Naive thymus-derived CD4-positive, alpha-beta T cell (primary cell): ENCODE results near the gene FNDC10. TPM values are rescaled to one million over a fixed set of nuclear protein-coding genes. Genes with fewer than 3 reads are reported as not detected.

ENCODE experiments used
- ATAC-seq: fragments of 150-1000 bp; cut with Tn5 transposase; 2 replicates; pipeline ENCODE4 v1.10.0; 2021; ENCODE audit warnings: mild to moderate bottlenecking, moderate library complexity
- CTCF ChIA-PET: fragments of 350-600 bp; sonication (Branson Sonifier 250); formaldehyde crosslinking; loops from one replicate; lab custom pipeline; 2021; ENCODE audit warnings: antibody characterized with exemption; lab: Charles Lee
- POLR2A ChIA-PET: fragments of 350-600 bp; sonication (Branson Sonifier 250); formaldehyde crosslinking; loops from one replicate; lab custom pipeline; 2021; ENCODE audit warnings: antibody characterized with exemption, inconsistent platforms; lab: Charles Lee
- DNase-seq, 9 donors: peaks; one replicate each; pipeline versions ENCODE4 v3.0.0 to v3.0.0-alpha.2; 2020 to 2022; ENCODE audit warnings: mixed read lengths in 1 of 9
- H3K27ac ChIP-seq: one replicate; pipeline ENCODE4 v1.7.0; 2013; ENCODE audit warnings: mild to moderate bottlenecking, low read depth, low read length, moderate library complexity
- H3K27me3 ChIP-seq, 2 donors: one replicate each; pipeline ENCODE4 v1.7.0; 2013; ENCODE audit warnings: low read length in 2 of 2, mild to moderate bottlenecking in 2 of 2, moderate library complexity in 2 of 2; ENCODE audit not compliant: control insufficient read depth in 2 of 2, insufficient read depth in 2 of 2
- H3K36me3 ChIP-seq, 3 experiments: 1 replicate in 2 of 3; 2 replicates in 1 of 3; pipeline ENCODE4 v1.7.0; 2013; ENCODE audit warnings: low read length in 3 of 3, mild to moderate bottlenecking in 3 of 3, moderate library complexity in 1 of 3; ENCODE audit not compliant: insufficient read depth in 3 of 3, control insufficient read depth in 2 of 3
- H3K4me1 ChIP-seq, 2 donors: one replicate each; pipeline ENCODE4 v1.7.0; 2013; ENCODE audit warnings: low read length in 2 of 2, mild to moderate bottlenecking in 2 of 2, moderate library complexity in 1 of 2; ENCODE audit not compliant: control insufficient read depth in 2 of 2, insufficient read depth in 2 of 2
- H3K4me3 ChIP-seq: 2 replicates; pipeline ENCODE4 v1.7.0; 2013; ENCODE audit warnings: mild to moderate bottlenecking, low read length
- H3K9me3 ChIP-seq, 3 experiments: 1 replicate in 2 of 3; 2 replicates in 1 of 3; pipeline ENCODE4 v1.7.0; 2013; ENCODE audit warnings: low read length in 3 of 3; ENCODE audit not compliant: control insufficient read depth in 2 of 3
- H3K27ac Mint-ChIP-seq, 9 donors: one replicate each; pipeline ENCODE4 v1.8.0; 2020 to 2022; ENCODE audit warnings: mixed read lengths in 9 of 9, mild to moderate bottlenecking in 8 of 9, moderate library complexity in 5 of 9, inconsistent platforms in 2 of 9
- H3K27me3 Mint-ChIP-seq, 5 donors: one replicate each; pipeline ENCODE4 v1.8.0; 2021 to 2022; ENCODE audit warnings: mixed read lengths in 5 of 5, mild to moderate bottlenecking in 1 of 5
- H3K36me3 Mint-ChIP-seq, 5 donors: one replicate each; pipeline ENCODE4 v1.8.0; 2020 to 2022; ENCODE audit warnings: mixed read lengths in 5 of 5, mild to moderate bottlenecking in 3 of 5, inconsistent platforms in 1 of 5
- H3K4me1 Mint-ChIP-seq, 7 donors: one replicate each; pipeline ENCODE4 v1.8.0; 2020 to 2022; ENCODE audit warnings: mixed read lengths in 7 of 7, mild to moderate bottlenecking in 3 of 7, inconsistent platforms in 1 of 7
- H3K4me3 Mint-ChIP-seq, 10 donors: one replicate each; pipeline ENCODE4 v1.8.0; 2020 to 2022; ENCODE audit warnings: mild to moderate bottlenecking in 10 of 10, mixed read lengths in 10 of 10, moderate library complexity in 6 of 10, inconsistent platforms in 2 of 10
- H3K9me3 Mint-ChIP-seq, 11 donors: one replicate each; pipeline ENCODE4 v1.8.0; 2020 to 2022; ENCODE audit warnings: mixed read lengths in 11 of 11, mild to moderate bottlenecking in 4 of 11, inconsistent platforms in 1 of 11, moderate library complexity in 1 of 11
- intact Hi-C, 2 donors: fragments of 100-400 bp; cut with micrococcal nuclease; formaldehyde crosslinking; loops; one replicate each; pipeline ENCODE4 v1.15.1; 2023
- polyA plus RNA-seq, 2 donors: library from polyadenylated mRNA; unstranded; fragments of 300-500 nt; fragmentation: Illumina TruSeq; gene quantifications; one replicate each; pipeline ENCODE4 v1.2.3, GENCODE V29; 2021
- total RNA-seq, 6 experiments: library from RNA in 5 of 6; stranded (reverse) in 5 of 6; gene quantifications; 1 replicate in 5 of 6; 2 replicates in 1 of 6; pipeline ENCODE4 v1.2.3 and lab custom pipeline; 2021 to 2026

FNDC10 gene
- total and polyA plus RNA-seq, 7 experiments from 2014 or later, result 1.3 to 10.7 (median 3.2) TPM

DNA sequence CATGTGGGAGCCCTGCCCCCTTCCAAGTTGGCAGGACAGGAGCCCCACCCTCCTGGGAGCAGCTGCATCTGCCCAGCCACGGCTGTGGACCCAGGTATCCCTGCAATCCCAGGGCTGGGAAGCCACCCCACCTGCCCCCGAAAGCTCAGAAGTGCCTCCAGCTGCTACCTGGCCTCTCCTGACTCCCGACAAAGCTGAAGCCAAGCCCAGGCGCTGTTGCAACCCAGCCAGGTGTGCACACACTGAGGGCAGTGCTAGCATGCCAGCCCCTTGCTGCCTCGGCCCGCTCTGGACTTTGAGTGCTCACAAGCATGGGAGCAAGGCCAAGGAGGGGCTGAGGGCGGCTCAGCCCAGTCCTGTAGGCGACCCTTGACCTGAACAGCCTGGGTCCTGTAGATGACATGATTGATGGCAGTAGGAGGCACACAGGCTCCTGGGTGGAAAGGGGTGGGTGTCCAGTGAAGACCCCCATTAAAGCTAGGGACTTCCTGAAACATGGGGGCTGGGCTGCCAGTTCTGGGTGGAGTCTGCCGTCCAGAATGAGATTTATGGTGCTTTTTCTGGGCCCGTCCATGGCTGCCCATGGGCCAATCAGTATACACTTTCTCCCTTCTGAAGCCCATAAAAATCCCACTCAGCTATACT is 22.4 kb downstream of the FNDC10 start:
- Histone ChIP-seq H3K9me3 (no peaks in the 10 kb centered on the region), H3K27ac (no peak overlapping the region), H3K36me3 (peaks cover 0 to 10% (median 0%) of the 10 kb centered on the region in 3 experiments), H3K4me1 (peaks cover 11 to 13% of the 10 kb centered on the region in 2 donors), H3K27me3 (no peaks in the 10 kb centered on the region), H3K4me3 (no peak overlapping the region)
- DNase-seq, result no peak
- Mint-ChIP-seq H3K9me3 (peaks cover 0 to 6% (median 0%) of the 10 kb centered on the region in 11 donors), H3K27me3 (peaks cover 0 to 11% (median 6%) of the 10 kb centered on the region in 5 donors), H3K4me1 (peaks cover 11 to 26% (median 20%) of the 10 kb centered on the region in 7 donors), H3K27ac (peak overlapping the region in 2 of 9 donors; percentile 57 to 100), H3K4me3 (no peak overlapping the region), H3K36me3 (peaks cover 0 to 4% (median 0%) of the 10 kb centered on the region in 5 donors)
- intact Hi-C loops, result no loop called here
- CTCF ChIA-PET, result no interaction called here
- POLR2A ChIA-PET, result interaction anchor here (0.6 to 4.9 kb wide), 6 partner anchors 15 to 164 kb away, joined by 3 to 37 read pairs (median 4); partner anchors contain the start of gene MIB2
- ATAC-seq, result no peak

DNA sequence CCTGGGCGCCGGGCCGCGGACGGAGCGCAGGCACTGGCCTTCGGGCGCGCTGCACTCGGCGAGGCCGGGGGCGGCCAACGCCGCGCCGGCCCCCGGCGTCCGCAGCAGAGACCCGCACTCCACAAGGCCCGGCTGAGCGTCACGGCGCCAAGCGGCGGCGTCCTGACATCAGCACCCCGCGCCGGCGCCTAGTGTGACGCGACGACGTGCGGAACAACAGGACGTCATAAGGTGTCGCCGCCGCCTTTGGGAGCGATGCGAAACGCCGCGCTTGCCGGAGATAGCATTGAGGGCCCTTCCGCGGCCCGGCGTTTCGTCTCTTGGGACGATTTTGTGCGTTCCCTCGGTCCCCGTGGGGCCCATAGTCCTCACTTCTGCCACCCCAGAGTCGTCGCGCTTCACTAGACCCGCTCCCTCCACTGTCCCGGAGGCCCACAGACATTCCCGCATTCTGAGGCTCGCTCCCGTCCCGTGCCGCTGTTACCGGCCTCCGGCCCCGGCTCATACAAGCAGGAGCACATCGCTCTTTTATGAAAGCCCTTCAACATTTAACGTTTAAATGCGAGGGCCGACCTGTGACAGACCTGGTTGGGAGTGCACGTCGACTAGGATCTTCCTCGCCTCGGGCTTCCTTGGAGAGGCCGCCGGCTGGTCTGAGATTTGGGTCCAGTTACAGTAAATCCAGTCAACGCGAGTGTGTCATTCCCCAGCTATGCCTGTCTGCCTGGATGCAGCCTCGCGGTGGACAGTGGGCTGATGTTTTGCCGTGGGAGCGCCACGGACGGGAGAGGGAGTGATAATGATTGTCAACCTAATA is 25.0 kb downstream of the FNDC10 start, which contains the start of gene SSU72:
TSS of gene SSU72 (minus strand) at position 143 of the 817 bp plus-strand sequence. CDS start 306 bp downstream, outside the sequence.
- intact Hi-C loops, result loop anchor here (1.0 to 2.0 kb wide), 8 partner anchors 24 to 176 kb away; partner anchors contain the start of genes ATAD3A (in 2 of the 2), MIB2 (in 2 of the 2), CCNL2 (in 1 of the 2) and CDK11B (in 1 of the 2)
- Histone ChIP-seq H3K4me1 (peaks cover 22 to 26% of the 10 kb centered on the region in 2 donors), H3K4me3 (peak within 1 kb of the TSS; percentile 93), H3K36me3 (peaks cover 0 to 17% (median 0%) of the 10 kb centered on the region in 3 experiments), H3K27ac (peak within 1 kb of the TSS; percentile 98), H3K27me3 (no peaks in the 10 kb centered on the region), H3K9me3 (no peaks in the 10 kb centered on the region)
- Mint-ChIP-seq H3K27ac (peak within 1 kb of the TSS; percentile 98 to 100 (median 99)), H3K9me3 (peaks cover 0 to 6% (median 0%) of the 10 kb centered on the region in 11 donors), H3K4me1 (peaks cover 21 to 42% (median 31%) of the 10 kb centered on the region in 7 donors), H3K4me3 (peak within 1 kb of the TSS; percentile 97 to 99 (median 98)), H3K36me3 (peaks cover 0 to 12% (median 5%) of the 10 kb centered on the region in 5 donors), H3K27me3 (peaks cover 0 to 2% (median 0%) of the 10 kb centered on the region in 5 donors)
- CTCF ChIA-PET, result no interaction called here
- DNase-seq (peak; percentile 90 to 97 (median 93)), ATAC-seq (peak; percentile 94)
- POLR2A ChIA-PET, result interaction anchor here (0.7 to 4.9 kb wide), 5 partner anchors 33 to 71 kb away, joined by 3 to 42 read pairs (median 3); partner anchors contain the start of gene MIB2

DNA sequence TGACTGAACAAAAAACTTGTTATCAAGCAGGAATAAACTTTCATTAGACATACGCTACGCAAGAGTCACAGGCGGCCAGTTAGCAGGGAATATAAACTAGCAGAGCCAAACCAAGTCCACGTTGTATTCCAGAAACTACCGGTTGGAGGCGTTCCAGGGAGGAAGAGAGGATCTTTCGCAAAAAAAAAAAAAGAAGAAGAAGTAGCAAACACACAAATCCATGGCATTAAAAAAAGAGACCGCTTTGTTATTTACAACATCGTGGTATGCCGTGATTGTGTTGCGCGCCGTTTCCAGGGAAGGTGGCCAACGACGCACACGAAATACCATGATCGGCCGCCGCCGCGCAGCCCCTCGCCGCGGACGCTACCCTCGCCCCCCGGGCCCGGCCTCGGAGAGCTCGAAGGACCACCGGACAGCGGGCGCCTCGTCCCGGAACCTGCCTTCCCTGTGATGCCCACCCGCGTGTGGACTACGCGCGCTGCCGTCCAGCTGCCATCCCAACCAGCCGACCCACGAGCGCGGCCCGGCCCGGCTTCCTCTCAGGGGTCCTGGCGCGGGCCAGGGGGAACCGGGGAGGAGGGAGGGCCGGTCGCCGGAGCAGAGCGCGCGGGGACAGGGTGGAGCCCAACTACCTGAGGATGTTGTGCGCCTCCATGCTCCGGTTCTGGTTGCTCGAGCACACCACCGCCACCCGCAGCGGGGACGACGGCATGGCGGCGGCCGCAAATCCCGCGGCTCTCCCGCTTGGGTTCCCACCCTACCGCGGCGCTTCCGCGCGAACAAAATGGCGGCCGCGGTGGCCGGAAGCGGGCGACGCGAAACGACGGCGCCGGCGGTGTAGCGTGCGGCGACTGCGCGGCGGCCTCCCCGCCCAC is 25.9 kb downstream of the FNDC10 start:
- peak overlapping the region; percentile 98 for H3K27ac ChIP-seq
- Mint-ChIP-seq H3K27ac (peak overlapping the region; percentile 97 to 100 (median 99)), H3K4me1 (peaks cover 25 to 50% (median 39%) of the 10 kb centered on the region in 7 donors), H3K9me3 (peaks cover 0 to 6% (median 0%) of the 10 kb centered on the region in 11 donors), H3K27me3 (peaks cover 0 to 2% (median 0%) of the 10 kb centered on the region in 5 donors), H3K4me3 (peak overlapping the region; percentile 86 to 99 (median 98)), H3K36me3 (peaks cover 0 to 12% (median 5%) of the 10 kb centered on the region in 5 donors)
- ChIA-PET POLR2A (interaction anchor here (1.0 to 3.8 kb wide), 4 partner anchors 34 to 70 kb away, joined by 3 to 42 read pairs (median 4); partner anchors contain the start of gene MIB2), CTCF (no interaction called here)
- peaks cover 0 to 17% (median 0%) of the 10 kb centered on the region in 3 experiments for H3K36me3 ChIP-seq
- no peaks in the 10 kb centered on the region for H3K9me3 ChIP-seq
- DNase-seq (peak in 3 of 9 donors; percentile 20 to 84 (median 75)), ATAC-seq (peak; percentile 83)
- H3K4me3 ChIP-seq, result peak overlapping the region; percentile 93
- H3K4me1 ChIP-seq, result peaks cover 24 to 31% of the 10 kb centered on the region in 2 donors
- intact Hi-C loops, result loop anchor here (1.0 to 2.0 kb wide), 7 partner anchors 41 to 175 kb away; partner anchors contain the start of genes ATAD3A (in 2 of the 2), MIB2 (in 2 of the 2), CCNL2 (in 1 of the 2) and CDK11B (in 1 of the 2)
- no peaks in the 10 kb centered on the region for H3K27me3 ChIP-seq

DNA sequence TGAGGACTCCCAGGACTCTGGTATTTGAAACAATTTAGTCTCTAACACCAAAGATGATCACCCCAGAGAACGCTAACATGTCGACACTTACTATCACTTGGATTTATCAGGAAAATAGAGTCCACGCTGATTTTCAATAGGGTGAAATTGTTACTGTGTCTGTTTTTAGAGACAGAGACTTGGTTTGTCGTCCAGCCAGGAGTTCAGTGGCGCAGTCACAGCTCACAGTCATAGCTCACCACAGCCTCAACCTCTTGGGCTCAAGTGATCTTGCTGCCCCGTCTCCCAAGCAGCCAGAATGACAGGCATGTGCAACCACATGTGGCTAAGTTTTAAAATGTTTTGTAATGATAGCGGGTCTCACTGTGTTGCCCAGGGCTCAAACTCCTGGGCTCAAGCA is 30.6 kb downstream of the FNDC10 start:
- H3K27ac ChIP-seq, result peak overlapping the region; percentile 47
- H3K4me1 ChIP-seq, result peaks cover 31 to 34% of the 10 kb centered on the region in 2 donors

DNA sequence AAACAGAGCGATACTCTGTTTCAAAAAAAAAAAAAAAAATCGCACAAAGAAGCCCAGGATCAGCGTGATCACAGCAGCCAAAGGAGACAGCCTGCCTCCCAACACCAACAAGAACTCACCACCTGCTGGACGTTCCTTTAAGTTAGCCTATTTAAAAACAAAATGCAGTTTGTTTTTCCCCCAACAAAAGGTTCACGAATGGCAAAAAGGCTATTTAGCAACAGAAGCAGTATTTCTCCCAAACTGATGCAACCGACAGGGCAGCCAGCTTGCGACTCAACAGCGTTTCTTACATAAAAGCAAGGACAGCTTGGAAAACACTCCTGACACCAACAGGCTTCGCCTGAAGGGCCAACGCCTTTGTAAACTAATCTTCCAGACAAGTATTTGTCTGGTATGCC is 32.0 kb downstream of the FNDC10 start:
- ATAC-seq, result no peak
- DNase-seq, result no peak
- ChIA-PET POLR2A (interaction anchor here (0.7 kb wide), 1 partner anchor 137 kb away, joined by 4 read pairs; no protein-coding TSS in a partner anchor), CTCF (no interaction called here)
- Mint-ChIP-seq H3K4me3 (peak overlapping the region in 1 of 10 donors; percentile 49), H3K27ac (peak overlapping the region in 2 of 9 donors; percentile 41 to 75), H3K4me1 (peaks cover 19 to 66% (median 48%) of the 10 kb centered on the region in 7 donors), H3K9me3 (no peaks in the 10 kb centered on the region), H3K27me3 (no peaks in the 10 kb centered on the region), H3K36me3 (peaks cover 4 to 32% (median 23%) of the 10 kb centered on the region in 5 donors)
- peaks cover 27 to 29% of the 10 kb centered on the region in 2 donors for H3K4me1 ChIP-seq
- no peaks in the 10 kb centered on the region for H3K27me3 ChIP-seq
- H3K27ac ChIP-seq, result no peak overlapping the region
- intact Hi-C loops, result no loop called here
- H3K36me3 ChIP-seq, result peaks cover 2 to 46% (median 10%) of the 10 kb centered on the region in 3 experiments
- H3K9me3 ChIP-seq, result no peaks in the 10 kb centered on the region
- no peak overlapping the region for H3K4me3 ChIP-seq

More for the DNA sequence above, 30.6 kb downstream of the FNDC10 start:
- POLR2A ChIA-PET, result no interaction called here
- Mint-ChIP-seq H3K4me1 (peaks cover 25 to 71% (median 49%) of the 10 kb centered on the region in 7 donors), H3K36me3 (peaks cover 4 to 23% (median 20%) of the 10 kb centered on the region in 5 donors), H3K9me3 (peaks cover 0 to 4% (median 0%) of the 10 kb centered on the region in 11 donors), H3K4me3 (peak overlapping the region in 8 of 10 donors; percentile 4 to 63 (median 35)), H3K27me3 (peaks cover 0 to 2% (median 0%) of the 10 kb centered on the region in 5 donors), H3K27ac (peak overlapping the region in 3 of 9 donors; percentile 17 to 76 (median 59))
- intact Hi-C loops, result no loop called here
- Histone ChIP-seq H3K27me3 (no peaks in the 10 kb centered on the region), H3K9me3 (no peaks in the 10 kb centered on the region), H3K36me3 (peaks cover 0 to 37% (median 5%) of the 10 kb centered on the region in 3 experiments), H3K4me3 (no peak overlapping the region)
- CTCF ChIA-PET, result no interaction called here
- ATAC-seq, result no peak
- DNase-seq, result no peak
